ENCODE results near the gene SYN1. TPM values are rescaled to one million over a fixed set of nuclear protein-coding genes. Genes with fewer than 3 reads are reported as not detected.

SYN1 gene
- total RNA-seq, 3 donors from 2014 or later (not counting 1 experiment from before 2014, with no cell fraction given), result 0.40 TPM; not detected in 2

DNA sequence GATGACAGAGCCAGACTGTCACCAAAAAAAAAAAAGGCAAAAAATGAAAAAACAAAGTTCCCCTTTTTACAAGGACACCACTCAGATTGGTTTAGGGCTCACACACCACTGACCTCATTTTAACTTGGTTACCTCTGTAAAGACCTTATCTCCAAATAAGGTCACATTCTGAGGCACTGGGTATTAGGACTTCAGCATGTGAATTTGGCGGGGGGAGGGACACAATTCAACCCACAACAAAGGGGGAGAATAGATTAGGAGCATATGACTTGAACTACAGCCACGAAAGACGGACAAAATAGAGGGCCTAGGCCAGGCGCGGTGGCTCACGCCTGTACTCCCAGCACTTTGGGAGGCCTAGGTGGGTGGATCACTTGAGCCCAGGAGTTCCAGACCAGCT, 89.6 kb downstream of the SYN1 start:
- H3K27me3 Mint-ChIP-seq (ENCODE audit: low read depth in 2 of 2), result no peaks in the 10 kb centered on the region
- DNase-seq (no peak), ATAC-seq (no peak)
- H3K36me3 ChIP-seq (ENCODE audit: control insufficient read depth, insufficient read depth, low read length), result no peaks in the 10 kb centered on the region
- no peak overlapping the region for H3K4me3 ChIP-seq (ENCODE audit: low read length)
- H3K36me3 Mint-ChIP-seq, result no peaks in the 10 kb centered on the region
- H3K27ac ChIP-seq (ENCODE audit: low read length), result no peak overlapping the region
- TF ChIP-seq, protein P1, sequence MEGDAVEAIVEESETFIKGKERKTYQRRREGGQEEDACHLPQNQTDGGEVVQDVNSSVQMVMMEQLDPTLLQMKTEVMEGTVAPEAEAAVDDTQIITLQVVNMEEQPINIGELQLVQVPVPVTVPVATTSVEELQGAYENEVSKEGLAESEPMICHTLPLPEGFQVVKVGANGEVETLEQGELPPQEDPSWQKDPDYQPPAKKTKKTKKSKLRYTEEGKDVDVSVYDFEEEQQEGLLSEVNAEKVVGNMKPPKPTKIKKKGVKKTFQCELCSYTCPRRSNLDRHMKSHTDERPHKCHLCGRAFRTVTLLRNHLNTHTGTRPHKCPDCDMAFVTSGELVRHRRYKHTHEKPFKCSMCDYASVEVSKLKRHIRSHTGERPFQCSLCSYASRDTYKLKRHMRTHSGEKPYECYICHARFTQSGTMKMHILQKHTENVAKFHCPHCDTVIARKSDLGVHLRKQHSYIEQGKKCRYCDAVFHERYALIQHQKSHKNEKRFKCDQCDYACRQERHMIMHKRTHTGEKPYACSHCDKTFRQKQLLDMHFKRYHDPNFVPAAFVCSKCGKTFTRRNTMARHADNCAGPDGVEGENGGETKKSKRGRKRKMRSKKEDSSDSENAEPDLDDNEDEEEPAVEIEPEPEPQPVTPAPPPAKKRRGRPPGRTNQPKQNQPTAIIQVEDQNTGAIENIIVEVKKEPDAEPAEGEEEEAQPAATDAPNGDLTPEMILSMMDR (IDR thresholded peaks at IDR 0.05), result no peak
- no peaks in the 10 kb centered on the region for H3K4me1 Mint-ChIP-seq
- WGBS (ENCODE audit: insufficient coverage), result 77% methylated on average over 5 of the region's 6 CpGs
- no peak overlapping the region for H3K4me3 Mint-ChIP-seq
- H3K9me3 Mint-ChIP-seq, result no peaks in the 10 kb centered on the region
- no peaks in the 10 kb centered on the region for H3K27me3 ChIP-seq (ENCODE audit: control insufficient read depth, insufficient read depth, low read length)
- peak overlapping the region in 1 of 2 donors; percentile 29 for H3K27ac Mint-ChIP-seq
- H3K4me1 ChIP-seq (ENCODE audit: control insufficient read depth, insufficient read depth, low read length), result no peaks in the 10 kb centered on the region
- intact Hi-C loops (cut with micrococcal nuclease), result no loop called here
- no peaks in the 10 kb centered on the region for H3K9me3 ChIP-seq (ENCODE audit: control insufficient read depth, insufficient read depth, low read length)

DNA sequence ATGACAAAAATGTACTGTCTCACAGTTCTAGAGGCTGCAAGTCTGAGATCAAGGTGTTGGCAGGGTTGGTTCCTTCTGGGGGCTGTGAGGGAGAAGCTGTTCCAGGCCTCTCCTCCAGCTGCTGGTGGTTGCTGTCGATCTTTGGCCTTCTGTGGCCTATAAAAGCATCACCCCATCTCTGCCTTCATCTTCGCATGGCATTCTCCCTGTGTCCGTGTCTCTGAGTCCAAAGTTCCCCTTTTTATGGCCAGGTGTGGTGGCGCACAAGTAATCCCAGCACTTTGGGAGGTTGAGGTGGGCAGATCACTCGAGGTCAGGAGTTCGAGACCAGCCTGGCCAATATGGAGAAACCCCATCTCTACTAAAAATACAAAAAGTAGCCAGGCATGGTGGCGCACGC, 90.1 kb downstream of the SYN1 start:
- H3K36me3 Mint-ChIP-seq, result no peaks in the 10 kb centered on the region
- no peaks in the 10 kb centered on the region for H3K36me3 ChIP-seq (ENCODE audit: control insufficient read depth, insufficient read depth, low read length)
- no peaks in the 10 kb centered on the region for H3K9me3 ChIP-seq (ENCODE audit: control insufficient read depth, insufficient read depth, low read length)
- H3K27me3 ChIP-seq (ENCODE audit: control insufficient read depth, insufficient read depth, low read length), result no peaks in the 10 kb centered on the region
- H3K27ac Mint-ChIP-seq, result no peak overlapping the region
- no peaks in the 10 kb centered on the region for H3K4me1 Mint-ChIP-seq
- no peaks in the 10 kb centered on the region for H3K4me1 ChIP-seq (ENCODE audit: control insufficient read depth, insufficient read depth, low read length)
- no peak overlapping the region for H3K27ac ChIP-seq (ENCODE audit: low read length)
- intact Hi-C loops (cut with micrococcal nuclease), result loop anchor here (10.0 kb wide), 1 partner anchor 145 kb away; no protein-coding TSS in a partner anchor
- no peaks in the 10 kb centered on the region for H3K9me3 Mint-ChIP-seq
- H3K4me3 Mint-ChIP-seq, result no peak overlapping the region
- ATAC-seq (no peak), DNase-seq (no peak)
- TF ChIP-seq, protein P1 (IDR thresholded peaks at IDR 0.05), result no peak
- 86% methylated on average over 6 of the region's 8 CpGs for WGBS (ENCODE audit: insufficient coverage)
- no peaks in the 10 kb centered on the region for H3K27me3 Mint-ChIP-seq (ENCODE audit: low read depth in 2 of 2)
- no peak overlapping the region for H3K4me3 ChIP-seq (ENCODE audit: low read length)

DNA sequence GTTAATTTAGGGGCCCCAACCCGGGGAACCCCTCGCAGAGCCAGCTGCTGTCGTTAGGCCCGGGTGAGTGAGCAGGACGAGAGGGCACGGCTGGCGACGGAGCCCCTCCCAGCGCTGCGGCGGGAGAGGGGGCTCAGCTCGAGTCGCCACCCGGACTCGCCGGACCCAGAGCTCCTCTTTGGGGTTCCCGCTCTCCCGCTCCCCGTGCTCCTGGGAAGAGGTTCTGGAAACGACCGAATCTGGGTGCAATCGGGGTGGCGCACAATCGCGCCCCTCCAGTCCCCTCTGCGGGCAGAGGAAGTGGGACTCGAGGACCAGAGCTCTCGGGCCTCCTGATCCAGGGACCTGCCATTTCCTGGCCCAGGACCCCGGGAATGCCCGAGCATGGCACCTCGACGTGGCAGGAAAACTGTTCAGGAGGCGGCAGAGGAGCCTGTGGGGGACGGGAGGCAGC, 95.9 kb downstream of the SYN1 start:
- no peaks in the 10 kb centered on the region for H3K4me1 Mint-ChIP-seq
- intact Hi-C loops (cut with micrococcal nuclease), result loop anchor here (1.0 to 10.0 kb wide), 2 partner anchors 139 to 330 kb away; partner anchors contain the start of gene UBA1
- H3K27ac Mint-ChIP-seq, result peak overlapping the region in 1 of 2 donors; percentile 51
- Histone ChIP-seq H3K27me3 (ENCODE audit: control insufficient read depth, insufficient read depth, low read length) (no peaks in the 10 kb centered on the region), H3K4me1 (ENCODE audit: control insufficient read depth, insufficient read depth, low read length) (peaks cover 9% of the 10 kb centered on the region), H3K27ac (ENCODE audit: low read length) (no peak overlapping the region), H3K36me3 (ENCODE audit: control insufficient read depth, insufficient read depth, low read length) (no peaks in the 10 kb centered on the region), H3K9me3 (ENCODE audit: control insufficient read depth, insufficient read depth, low read length) (no peaks in the 10 kb centered on the region), H3K4me3 (ENCODE audit: low read length) (peak overlapping the region; percentile 50)
- H3K4me3 Mint-ChIP-seq, result peak overlapping the region; percentile 74
- TF ChIP-seq, protein P1 (IDR thresholded peaks at IDR 0.05), result no peak
- H3K36me3 Mint-ChIP-seq, result no peaks in the 10 kb centered on the region
- 4% methylated on average over 34 of the region's 34 CpGs for WGBS (ENCODE audit: insufficient coverage)
- ATAC-seq, result peak in 2 of 3 donors; percentile 32 to 39
- H3K9me3 Mint-ChIP-seq, result no peaks in the 10 kb centered on the region
- DNase-seq, result no peak
- H3K27me3 Mint-ChIP-seq (ENCODE audit: low read depth in 2 of 2), result no peaks in the 10 kb centered on the region

DNA sequence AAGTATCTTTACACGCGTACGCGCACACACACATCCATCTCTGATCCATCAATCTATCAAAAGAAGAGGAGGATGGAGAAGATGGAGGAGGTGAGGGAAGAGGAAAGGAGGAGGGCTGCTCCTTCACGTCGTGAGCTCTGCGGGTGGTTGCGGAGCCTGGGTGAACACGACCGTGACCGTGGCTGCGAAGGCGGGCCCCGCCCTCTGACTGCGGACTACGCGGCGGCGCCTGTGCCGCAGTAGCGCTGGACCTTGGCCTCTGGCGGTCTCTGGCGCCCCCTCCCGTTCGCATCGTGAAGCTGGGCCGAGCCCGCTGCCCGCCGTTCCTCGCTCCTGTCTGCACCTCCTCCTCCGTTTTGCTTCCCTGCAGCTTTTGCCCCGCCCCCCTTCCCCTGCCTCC, 96.4 kb downstream of the SYN1 start:
- TF ChIP-seq, protein P1 (IDR thresholded peaks at IDR 0.05), result peak; percentile 74
- Mint-ChIP-seq H3K9me3 (no peaks in the 10 kb centered on the region), H3K36me3 (no peaks in the 10 kb centered on the region), H3K4me1 (no peaks in the 10 kb centered on the region), H3K27ac (peak overlapping the region in 1 of 2 donors; percentile 51), H3K4me3 (peak overlapping the region; percentile 74), H3K27me3 (ENCODE audit: low read depth in 2 of 2) (no peaks in the 10 kb centered on the region)
- Histone ChIP-seq H3K36me3 (ENCODE audit: control insufficient read depth, insufficient read depth, low read length) (no peaks in the 10 kb centered on the region), H3K9me3 (ENCODE audit: control insufficient read depth, insufficient read depth, low read length) (no peaks in the 10 kb centered on the region), H3K4me1 (ENCODE audit: control insufficient read depth, insufficient read depth, low read length) (peaks cover 9% of the 10 kb centered on the region), H3K27me3 (ENCODE audit: control insufficient read depth, insufficient read depth, low read length) (no peaks in the 10 kb centered on the region), H3K4me3 (ENCODE audit: low read length) (peak overlapping the region; percentile 50), H3K27ac (ENCODE audit: low read length) (no peak overlapping the region)
- ATAC-seq, result peak; percentile 96 to 99 (median 98)
- DNase-seq, result peak; percentile 76 to 85
- intact Hi-C loops (cut with micrococcal nuclease), result loop anchor here (1.0 to 10.0 kb wide), 2 partner anchors 138 to 330 kb away; partner anchors contain the start of gene UBA1
- 0% methylated on average over 29 of the region's 33 CpGs for WGBS (ENCODE audit: insufficient coverage)
